ENCODE results near the gene RAB11FIP4. TPM values are rescaled to one million over a fixed set of nuclear protein-coding genes. Genes with fewer than 3 reads are reported as not detected.

RAB11FIP4 gene
- total RNA-seq, 1 donor from 2014 or later, result 13.2 TPM

Other genes starting within 250 kb of the RAB11FIP4 start
- 9.9 TPM for gene OMG, start 94.4 kb upstream of the RAB11FIP4 start, total RNA-seq (ENCODE audit: insufficient read depth, low replicate concordance)
- gene EVI2B, start 77.6 kb upstream of the RAB11FIP4 start, total RNA-seq (ENCODE audit: insufficient read depth, low replicate concordance), result 10.6 TPM
- gene EVI2A, start 70.1 kb upstream of the RAB11FIP4 start, total RNA-seq (ENCODE audit: insufficient read depth, low replicate concordance), result 14.0 TPM

Data from umbilical cord (tissue), 1 donor.